ENCODE results near the gene PRELID1.

Gene PRELID1

DNA sequence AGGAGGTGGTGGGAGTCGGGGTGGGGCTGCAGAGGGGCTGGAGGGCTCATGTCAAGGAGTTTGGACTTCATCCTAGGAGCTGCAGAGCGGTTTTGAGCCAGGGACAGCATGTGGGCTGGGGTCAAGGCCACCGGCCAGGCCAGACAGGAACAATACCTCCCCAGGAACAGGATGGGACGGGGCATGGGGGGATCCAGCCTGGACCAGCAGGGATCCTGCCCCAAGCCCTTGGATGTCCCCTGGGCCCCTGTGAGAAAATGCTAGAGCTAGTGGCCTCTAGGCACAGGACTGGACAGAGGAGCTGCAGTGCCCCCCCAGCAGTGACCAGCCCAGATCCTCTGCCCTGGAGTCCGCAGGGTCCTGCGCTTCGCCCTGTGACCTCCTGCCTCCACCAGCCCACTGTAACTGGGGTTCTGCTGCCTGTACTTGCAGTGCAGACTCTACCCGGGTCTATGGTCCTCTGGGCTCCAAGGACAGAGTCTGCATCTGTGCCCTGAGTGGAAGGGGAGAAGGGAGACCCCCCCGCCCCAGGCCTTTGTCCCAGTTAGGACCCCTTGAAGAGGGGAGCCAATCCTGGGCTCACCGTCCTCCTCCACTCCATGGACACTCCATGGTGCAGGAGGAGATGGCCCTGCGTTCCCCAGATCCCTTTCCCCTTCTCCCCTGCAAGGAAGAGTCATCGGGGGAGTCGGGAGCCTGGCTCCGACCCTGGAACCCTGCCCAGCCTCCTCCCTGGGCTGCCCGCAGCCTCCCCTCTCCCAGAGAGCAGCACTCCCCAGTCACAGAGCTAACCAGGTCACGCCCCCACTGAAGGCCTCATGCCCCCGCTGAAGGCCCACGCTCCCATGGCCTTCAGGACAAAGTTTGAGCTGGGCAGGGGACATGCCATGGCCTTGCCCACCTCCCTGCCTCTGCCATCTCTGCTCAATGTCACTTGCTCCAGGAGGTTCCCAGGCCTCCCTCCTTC lies 11.1 kb downstream of the PRELID1 start:
- no peak for DNase-seq

DNA sequence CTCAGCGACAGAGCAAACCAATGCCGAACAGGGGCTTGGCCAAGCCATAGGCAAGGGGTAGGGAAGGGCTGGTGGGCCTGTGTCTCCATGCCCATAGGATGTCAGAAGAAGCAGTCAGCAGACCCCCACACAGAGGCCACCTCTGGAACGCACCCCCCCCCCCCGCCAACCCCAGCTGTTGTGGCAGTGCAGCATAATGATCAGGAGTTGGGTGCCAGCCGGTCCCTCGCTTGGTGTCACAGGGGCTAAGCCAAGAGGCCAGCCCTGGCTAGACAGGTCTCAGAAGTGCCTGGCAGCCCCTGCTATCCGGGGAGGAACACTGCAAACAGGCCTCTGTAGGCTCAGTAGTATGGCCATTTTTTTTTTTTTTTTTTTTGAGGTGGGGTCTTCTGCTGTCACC lies 11.8 kb downstream of the PRELID1 start:
- no peak for DNase-seq

DNA sequence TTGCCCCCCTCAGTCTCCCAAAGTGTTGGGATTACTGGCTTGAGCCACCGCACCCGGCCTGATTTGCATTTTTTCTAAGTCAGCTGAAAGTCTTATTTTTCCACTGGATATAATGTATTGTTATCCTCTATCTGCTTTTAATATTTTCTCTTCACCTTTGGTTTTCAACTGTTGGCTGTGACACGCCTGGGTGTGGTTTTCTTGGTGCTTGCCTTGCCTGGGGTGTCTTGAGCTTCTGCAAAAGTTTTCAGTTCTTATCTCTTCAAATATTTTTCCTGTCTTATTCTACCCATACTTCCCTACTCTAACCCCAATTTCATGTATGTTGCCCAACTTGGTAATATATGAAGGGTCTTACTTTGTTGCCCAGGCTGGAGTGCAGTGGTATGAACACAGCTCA lies 12.4 kb downstream of the PRELID1 start:
- no peak for DNase-seq

DNA sequence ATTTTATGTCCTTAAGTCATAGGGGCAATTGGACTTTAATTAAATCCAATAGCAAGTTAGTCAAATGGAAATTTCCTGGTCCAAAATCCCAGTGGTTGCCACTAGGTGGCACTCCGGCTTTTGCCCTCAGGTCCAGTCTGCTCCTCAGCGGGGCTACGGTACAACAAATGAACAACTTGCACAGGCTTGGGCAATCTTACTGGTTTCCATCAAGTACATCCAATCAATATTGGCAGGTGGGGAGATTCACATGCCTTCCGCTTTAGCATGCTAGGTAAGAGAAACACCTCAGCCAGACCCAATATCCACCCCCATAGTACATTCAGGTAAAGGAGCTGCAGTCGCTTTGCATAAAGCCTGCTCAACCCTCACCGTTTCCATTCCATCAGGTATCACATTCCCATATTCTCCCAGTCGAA lies 14.4 kb downstream of the PRELID1 start:
- peak; percentile 69 for DNase-seq

GRCh38 chr5:177319913-177320588 lies 16.5 kb downstream of the PRELID1 start:
- no peak for DNase-seq

DNA sequence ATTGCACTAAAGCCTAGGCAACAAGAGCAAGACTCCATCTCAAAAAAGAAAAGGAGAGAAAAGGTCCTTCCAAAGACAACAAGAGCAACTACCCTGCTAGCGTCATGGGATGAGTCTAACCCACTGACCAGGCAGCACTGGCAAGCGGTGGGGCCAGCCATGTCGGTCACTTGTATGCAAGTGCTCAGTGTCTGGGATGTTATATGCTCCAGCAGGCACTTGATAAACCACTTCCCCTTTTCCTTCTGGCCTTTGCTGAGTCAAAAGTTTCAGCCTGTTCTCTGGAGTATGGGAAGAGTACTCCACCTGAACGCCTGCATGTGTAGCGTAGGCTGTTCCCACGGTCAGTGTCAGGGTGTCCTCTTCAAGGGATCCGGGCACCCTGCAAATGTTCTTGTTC lies 17.3 kb downstream of the PRELID1 start:
- no peak for DNase-seq

DNA sequence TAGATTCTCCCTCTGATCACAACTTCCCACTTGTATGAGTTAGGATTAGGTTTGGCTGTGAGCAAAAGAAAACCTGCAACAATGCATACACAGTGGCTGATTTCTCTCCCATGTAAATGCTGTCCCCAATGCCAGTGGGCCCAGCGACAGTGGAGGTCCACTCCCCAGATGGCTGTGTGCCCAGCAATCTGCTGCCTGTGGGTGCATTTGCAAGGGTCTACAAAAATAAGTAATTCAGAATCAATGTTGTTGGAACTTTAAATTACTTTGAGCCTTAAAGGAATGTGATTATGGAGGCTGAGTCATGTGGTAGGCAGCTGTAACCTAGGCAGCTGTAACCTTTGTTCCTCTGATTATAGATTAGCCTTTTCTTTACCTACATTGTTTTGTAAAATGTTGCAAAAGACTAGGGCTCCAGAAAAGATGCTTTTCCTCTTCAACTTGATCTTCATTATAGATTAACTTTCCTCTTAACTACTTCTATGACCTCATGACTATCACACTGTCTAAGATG lies 22.3 kb downstream of the PRELID1 start:
- no peak for DNase-seq

- peak; percentile 66 for DNase-seq
These were observed 24.2 kb downstream of the PRELID1 start for GRCh38 chr5:177327539-177328522.

DNA sequence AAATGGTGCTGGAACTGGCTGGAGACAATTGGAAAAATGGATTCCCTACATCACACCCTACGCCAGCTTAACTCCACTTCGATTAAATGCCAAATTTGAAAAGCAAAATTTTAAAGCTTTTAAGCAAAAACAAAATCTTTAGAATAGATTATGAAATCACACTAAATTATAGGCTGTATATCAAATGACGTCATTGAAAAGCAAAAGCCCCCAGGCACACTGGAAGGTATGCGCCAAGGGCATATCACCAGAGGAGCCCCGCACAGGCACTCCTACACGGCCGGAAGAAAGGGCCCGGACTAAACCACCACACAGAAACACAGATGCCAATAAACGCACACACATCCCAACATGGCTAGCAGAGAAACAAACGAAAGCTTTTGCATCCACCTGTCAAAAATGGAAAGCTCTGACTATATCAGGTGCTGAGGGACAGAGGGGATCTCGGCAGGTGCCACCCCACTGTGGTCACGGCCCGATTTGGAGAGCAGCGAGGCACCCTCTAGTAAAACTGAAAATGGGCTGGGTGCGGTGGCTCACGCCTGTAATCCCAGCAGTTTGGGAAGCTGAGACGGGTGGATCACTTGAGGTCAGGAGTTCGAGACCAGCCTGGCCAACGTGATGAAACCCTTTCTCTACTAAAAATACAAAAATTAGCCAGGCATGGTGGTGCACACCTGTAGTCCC lies 25.1 kb downstream of the PRELID1 start:
- DNase-seq = no peak

GRCh38 chr5:177329883-177330282 lies 26.3 kb downstream of the PRELID1 start:
- DNase-seq = no peak

DNA sequence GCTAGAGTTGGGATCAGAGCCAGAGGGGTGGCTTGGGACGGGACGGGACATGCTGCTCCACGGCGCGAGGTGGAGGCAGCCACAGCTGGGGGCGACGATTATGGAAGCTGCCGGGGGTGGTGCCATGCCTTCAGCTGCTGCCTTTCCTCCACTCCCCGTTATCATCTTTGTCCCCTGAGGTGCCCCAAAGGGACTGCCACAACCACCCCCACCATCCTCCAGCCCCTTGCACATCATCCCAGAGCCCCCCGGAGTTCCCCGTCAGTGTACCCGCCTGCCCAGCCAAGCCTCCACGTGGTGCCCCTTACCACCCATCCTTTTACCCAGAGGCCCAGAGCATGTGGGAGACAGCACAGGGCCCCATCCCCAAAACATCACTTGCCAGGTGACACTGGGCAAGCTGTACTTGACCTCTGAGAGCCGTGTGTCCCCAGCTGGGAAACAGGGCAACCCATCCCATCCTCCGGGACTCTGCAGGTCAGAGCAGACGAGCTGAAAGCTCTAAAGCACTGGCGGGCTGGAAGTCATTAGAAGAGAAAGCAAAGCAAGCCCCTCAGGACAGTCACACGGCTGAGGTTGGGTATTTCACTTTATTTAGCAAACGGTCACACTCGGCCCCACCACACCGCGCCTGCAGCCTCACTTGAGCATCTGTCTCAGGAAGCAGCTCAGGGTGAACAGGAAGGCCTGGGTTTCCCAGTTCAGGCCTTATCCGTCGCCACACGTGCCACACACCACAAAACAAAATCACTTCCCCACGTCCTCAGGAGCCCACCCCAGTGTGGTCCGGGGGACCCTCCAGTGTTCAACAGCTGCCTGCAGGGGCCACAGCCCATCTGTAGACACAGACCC lies 27.6 kb downstream of the PRELID1 start:
- DNase-seq = no peak

DNA sequence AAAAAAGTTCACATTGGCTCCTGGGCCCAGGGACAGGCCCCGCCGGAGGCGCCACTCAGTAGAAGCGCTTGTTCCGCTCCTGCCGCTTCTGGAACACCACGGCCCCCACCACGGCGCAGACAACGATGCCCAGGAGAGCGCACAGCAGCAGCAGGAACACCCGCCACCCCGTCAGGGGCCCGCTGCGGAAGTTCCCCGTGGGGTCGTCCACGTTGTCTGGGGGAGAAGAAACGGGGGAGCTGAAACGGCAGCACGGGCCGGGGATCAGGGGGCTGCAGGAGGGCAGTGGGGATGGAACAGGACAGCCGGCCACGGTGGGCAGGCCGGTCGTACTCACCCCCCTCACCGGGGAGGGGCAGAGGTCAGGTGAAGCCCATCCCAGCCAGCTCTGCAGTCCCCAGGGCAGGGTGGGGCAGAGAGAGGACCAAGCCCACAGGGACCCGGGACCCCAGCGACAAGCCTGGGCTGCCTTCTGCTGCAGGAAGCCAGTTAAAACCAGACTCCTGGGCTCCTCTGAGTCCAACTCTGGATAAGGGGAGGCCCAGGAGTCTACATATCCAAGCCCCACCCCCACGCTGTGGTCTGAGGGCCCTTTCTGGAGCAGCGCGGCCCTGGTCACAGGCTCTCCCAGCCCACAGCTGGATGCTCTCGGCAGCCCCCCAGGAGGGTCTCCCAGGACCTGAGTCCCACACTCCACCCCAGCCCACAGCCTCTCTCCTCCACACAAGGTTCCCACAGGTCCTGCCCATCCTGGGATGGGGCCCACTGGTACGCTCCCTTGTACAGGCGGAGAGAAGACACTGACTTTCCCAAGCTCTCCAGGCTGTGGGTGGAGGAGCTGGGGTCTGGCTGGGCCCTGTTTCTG lies 28.7 kb downstream of the PRELID1 start:
- DNase-seq = no peak

- DNase-seq = no peak
These were observed 29.3 kb downstream of the PRELID1 start for GRCh38 chr5:177332896-177333260.

DNA sequence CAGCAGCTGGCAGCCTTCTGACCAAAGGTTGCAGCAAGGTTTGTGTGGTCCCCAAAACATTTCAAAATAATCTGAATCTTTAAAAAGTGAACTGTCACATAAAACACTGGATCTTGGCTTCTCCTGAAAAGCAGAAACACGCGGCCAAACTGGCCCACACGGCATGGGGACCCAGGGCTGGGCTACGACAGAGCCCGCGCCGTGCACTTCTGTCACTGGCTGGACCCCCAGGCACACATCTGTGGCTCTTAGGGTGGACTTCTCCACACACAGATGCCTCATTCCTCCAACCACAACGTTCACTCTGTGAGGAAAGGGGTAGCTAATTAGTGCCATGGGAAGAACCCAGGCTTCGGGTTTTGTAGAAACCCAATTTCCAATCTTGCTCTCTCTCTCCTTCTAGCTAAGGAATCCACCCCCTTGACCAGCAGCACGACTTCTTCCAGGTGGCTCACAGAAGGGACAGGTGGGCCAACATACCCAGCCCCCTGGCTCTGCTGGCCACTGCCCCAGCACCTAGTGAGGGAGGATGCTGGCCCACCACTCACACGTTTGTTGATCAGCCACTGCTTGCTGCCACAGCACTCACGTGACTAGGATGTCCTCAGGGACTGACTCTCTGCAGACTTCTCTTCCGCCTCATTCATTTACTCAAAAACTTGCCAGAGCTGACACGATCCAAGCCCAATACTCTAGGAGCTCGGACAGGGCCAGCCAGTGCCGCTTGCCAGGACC lies 30.0 kb downstream of the PRELID1 start:
- no peak for DNase-seq

DNA sequence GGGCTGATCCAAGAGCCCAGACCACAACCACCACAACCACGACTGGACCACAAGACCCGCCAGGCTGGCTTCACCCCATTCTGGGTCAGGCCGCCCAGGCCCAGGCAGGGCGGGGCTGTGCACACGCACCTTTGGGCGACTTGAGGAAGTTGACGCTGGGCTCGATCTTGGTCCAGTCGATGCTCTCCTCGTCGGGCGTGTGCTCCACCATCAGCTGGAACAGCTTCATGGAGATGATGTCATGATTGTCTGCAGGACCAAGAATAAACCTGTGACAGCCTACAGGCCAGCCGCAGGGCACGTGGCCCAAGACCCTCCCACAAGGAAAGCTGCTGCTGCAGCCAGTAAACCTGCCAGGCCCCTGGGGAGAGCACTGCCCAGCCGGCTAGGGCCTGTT lies 30.6 kb downstream of the PRELID1 start:
- DNase-seq = no peak

DNA sequence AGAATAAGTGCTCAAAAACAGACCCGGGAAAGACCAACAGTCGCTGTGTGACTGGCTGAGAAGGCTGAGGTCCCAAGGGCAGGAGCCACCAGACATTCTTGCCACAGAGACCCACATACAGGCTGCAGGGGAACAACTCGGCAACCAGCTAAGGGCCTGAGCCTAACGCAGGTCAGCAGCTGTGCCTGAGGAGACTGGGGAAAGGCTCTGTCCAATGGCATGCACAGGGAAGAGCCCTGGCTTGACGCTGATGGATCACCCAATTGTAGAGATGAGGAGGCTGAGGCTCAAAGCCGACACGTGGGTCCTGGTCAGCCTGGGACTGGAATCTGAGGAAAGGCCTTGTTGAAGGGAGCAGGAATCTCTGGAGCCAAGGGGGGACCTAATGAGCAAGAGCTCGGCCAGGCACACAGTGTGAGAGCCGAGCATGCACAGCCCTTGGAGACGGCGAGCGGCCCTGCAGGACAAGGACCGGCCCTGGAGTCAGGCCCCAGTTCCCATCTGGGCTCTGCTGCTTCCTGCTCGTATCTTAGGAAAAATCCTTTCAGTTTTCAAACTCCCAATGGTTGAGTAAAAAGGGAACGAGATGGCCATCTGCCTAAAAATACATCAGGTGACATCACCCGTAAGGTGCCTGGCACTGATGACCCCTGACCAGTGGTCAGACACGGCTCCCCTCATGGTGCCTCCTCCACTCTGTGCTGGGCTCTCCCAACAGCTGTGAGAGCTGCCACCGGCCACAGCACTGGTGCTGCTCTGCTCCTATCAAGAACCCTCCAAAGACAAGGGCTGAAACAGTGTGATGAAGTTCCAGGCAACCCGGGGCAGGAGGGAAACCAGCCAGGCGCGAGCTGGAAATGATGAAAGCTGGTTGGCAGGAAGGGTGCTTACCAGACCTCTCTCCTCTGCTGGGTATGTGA lies 31.4 kb downstream of the PRELID1 start:
- no peak for DNase-seq

DNA sequence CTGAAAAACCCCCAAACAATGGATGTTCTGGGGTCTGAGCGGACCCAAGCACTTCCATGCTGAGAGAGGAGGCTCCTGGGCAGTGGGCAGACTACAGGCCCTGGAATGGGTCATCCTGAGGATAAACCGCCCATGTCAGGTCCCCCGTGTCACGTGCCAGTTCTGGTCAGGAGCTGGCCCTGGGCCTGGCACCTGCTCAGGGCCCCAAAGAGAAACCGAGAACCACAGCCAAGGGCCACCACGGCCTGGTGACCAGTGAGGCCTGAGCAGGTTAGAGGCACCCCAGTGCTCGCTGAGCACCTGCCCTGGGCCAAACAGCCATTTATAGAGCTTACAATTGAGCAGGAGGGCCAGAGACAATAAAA lies 32.1 kb downstream of the PRELID1 start:
- DNase-seq = no peak

DNA sequence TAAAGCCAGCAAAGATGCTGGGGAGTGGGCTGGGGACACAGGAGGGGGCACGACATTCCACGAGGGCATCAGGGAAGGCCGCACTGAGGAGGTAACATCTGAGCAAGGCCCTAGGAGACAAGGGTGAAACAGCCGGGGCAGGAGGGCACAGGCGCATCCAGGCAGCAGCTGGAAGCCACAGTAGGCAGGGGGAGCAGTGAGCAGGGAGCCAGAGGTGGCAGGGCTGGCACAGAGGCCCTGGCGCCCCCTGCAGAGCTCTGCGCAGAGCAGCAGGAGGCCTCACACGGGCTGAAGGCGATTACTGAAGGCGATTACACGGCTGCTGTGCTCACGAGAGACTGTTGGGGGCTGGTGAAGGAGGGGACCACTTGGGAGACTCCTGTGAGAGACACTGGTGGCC lies 32.5 kb downstream of the PRELID1 start:
- no peak for DNase-seq

Measured in right hindlimb (tissue), 1 donor.